Neutrophil (primary cell): ENCODE results near the gene SLC25A12.
"Not testable (repeated sequence)": the region's sequence is repeated elsewhere in the genome, so short reads cannot be mapped to it uniquely, and the experiment has no call there.

Experiments used
- H3K27ac ChIP-seq: fragments of 200-600 bp; sonication (generic); 2 replicates; pipeline ENCODE4 v1.5.1; 2016; ENCODE audit warnings: mild to moderate bottlenecking, moderate library complexity
- H3K27me3 ChIP-seq: fragments of 200-600 bp; sonication (generic); 2 replicates; pipeline ENCODE4 v1.6.0; 2016; ENCODE audit warnings: mild to moderate bottlenecking
- H3K36me3 ChIP-seq: fragments of 200-600 bp; sonication (generic); 2 replicates; pipeline ENCODE4 v1.5.1; 2017
- H3K4me1 ChIP-seq, 2 experiments: fragments of 200-600 bp in 1 of 2; sonication (generic) in 1 of 2; 1 replicate in 1 of 2; 2 replicates in 1 of 2; pipeline versions ENCODE4 v1.5.1 to v1.6.1; 2013 to 2016; ENCODE audit warnings: low read depth in 1 of 2, low read length in 1 of 2, mild to moderate bottlenecking in 1 of 2, moderate library complexity in 1 of 2; ENCODE audit not compliant: control insufficient read depth in 1 of 2, insufficient read depth in 1 of 2
- H3K4me3 ChIP-seq, 2 experiments: fragments of 200-600 bp in 1 of 2; sonication (generic) in 1 of 2; 1 replicate in 1 of 2; 2 replicates in 1 of 2; pipeline ENCODE4 v1.5.1; 2013 to 2016; ENCODE audit warnings: low read depth in 1 of 2, low read length in 1 of 2, mild to moderate bottlenecking in 1 of 2, moderate library complexity in 1 of 2
- H3K9me3 ChIP-seq: fragments of 200-600 bp; sonication (generic); 2 replicates; pipeline ENCODE4 v1.5.1; 2016
- TF ChIP-seq, protein P1 (sequence below): fragments of 200-600 bp; sonication (generic); IDR thresholded peaks from 2 replicates; pipeline ENCODE4 v1.5.1; 2016; ENCODE audit warnings: antibody characterized with exemption

Gene SLC25A12

DNA sequence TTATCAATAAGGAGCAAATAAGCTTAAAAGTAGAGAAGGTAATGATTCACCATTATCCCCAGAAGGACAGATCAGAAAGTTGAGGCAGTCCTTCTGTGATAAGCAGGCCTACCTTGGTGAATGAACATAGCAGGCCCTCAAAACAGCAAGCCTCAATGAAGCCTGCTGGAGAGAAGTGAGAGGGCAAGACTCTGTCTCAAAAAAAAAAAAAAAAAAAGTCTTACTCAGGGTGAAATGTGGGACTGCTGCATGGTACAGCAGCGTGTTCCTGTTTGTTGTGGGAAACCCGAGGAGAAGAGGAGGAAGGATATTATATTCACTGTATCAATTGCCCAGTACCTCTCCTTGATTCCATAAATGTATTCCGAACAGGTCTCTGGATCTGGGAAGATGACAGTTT is 19.5 kb upstream of the SLC25A12 start:
- TF ChIP-seq, protein P1, sequence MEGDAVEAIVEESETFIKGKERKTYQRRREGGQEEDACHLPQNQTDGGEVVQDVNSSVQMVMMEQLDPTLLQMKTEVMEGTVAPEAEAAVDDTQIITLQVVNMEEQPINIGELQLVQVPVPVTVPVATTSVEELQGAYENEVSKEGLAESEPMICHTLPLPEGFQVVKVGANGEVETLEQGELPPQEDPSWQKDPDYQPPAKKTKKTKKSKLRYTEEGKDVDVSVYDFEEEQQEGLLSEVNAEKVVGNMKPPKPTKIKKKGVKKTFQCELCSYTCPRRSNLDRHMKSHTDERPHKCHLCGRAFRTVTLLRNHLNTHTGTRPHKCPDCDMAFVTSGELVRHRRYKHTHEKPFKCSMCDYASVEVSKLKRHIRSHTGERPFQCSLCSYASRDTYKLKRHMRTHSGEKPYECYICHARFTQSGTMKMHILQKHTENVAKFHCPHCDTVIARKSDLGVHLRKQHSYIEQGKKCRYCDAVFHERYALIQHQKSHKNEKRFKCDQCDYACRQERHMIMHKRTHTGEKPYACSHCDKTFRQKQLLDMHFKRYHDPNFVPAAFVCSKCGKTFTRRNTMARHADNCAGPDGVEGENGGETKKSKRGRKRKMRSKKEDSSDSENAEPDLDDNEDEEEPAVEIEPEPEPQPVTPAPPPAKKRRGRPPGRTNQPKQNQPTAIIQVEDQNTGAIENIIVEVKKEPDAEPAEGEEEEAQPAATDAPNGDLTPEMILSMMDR = no peak
- no peak overlapping the region for H3K27ac ChIP-seq

DNA sequence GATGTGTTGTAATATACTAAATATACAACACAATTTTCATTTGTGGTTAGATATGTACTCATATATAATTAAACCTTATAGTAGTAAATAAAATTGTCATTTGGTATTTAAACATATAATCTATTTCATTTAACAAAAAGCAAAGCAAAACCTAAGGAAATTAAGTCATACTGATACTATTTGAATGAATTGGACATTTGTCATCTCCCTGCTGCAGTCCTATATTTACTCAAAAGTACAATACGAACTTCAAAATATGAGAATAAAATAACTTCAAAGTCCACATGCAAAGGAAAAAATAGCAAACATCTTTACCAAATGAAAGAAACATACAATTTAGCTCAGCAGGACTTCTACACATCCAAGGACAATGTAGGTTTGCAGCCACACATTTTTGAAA is 16.4 kb upstream of the SLC25A12 start:
- H3K4me3 ChIP-seq = no peak overlapping the region
- TF ChIP-seq, protein P1 = no peak
- peaks cover 6 to 7% of the 10 kb centered on the region in 2 experiments for H3K4me1 ChIP-seq
- no peak overlapping the region for H3K27ac ChIP-seq
- H3K27me3 ChIP-seq = no peaks in the 10 kb centered on the region
- H3K36me3 ChIP-seq = no peaks in the 10 kb centered on the region
- H3K9me3 ChIP-seq = no peaks in the 10 kb centered on the region

More for the DNA sequence above, 19.5 kb upstream of the SLC25A12 start:
- Histone ChIP-seq H3K4me3 (no peak overlapping the region), H3K4me1 (peaks cover under 1% of the 10 kb centered on the region in 2 experiments), H3K27me3 (no peaks in the 10 kb centered on the region), H3K9me3 (no peaks in the 10 kb centered on the region), H3K36me3 (no peaks in the 10 kb centered on the region)

DNA sequence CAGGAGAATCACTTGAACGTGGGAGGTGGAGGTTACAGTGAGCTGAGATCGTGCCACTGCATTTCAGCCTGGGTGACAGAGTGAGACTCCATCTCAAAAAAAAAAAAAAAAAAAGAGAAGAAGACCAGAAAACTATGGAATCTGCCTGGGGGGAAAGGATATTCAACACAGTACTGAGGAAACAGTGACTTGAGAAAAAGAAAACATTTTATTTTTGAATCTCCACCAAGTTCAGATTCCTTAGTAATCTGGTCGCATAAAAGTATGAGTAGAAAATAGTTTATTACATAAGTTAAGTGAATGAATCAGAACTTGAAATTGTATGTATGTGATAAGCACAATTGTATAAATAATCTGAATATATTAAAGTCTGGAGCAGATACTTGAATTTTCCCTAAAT is 15.2 kb upstream of the SLC25A12 start:
- no peaks in the 10 kb centered on the region for H3K27me3 ChIP-seq
- H3K27ac ChIP-seq = no peak overlapping the region
- H3K4me1 ChIP-seq = peaks cover 6 to 7% of the 10 kb centered on the region in 2 experiments
- H3K36me3 ChIP-seq = no peaks in the 10 kb centered on the region
- no peak overlapping the region for H3K4me3 ChIP-seq
- TF ChIP-seq, protein P1 = no peak
- H3K9me3 ChIP-seq = no peaks in the 10 kb centered on the region

DNA sequence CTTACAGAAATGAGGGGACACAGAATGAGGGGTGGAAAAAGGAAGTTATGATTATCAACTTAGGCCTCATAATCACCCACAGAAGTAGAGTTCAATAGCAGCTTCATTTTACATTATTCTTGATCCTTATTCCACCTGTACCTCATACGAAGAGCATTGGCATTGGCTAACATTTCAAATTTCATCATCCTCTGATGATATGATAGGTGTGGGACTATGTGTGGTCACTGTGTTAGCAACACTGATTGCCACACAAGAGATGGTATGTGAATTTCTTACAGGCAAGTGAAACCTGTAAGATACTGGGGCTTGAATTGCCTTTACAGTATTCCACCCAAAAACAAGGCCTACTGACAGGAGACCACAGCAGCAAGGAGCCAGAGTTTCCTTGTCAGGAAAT is 14.2 kb upstream of the SLC25A12 start:
- H3K4me3 ChIP-seq = no peak overlapping the region
- H3K27ac ChIP-seq = no peak overlapping the region
- H3K9me3 ChIP-seq = no peaks in the 10 kb centered on the region
- no peaks in the 10 kb centered on the region for H3K27me3 ChIP-seq
- peaks cover 6 to 7% of the 10 kb centered on the region in 2 experiments for H3K4me1 ChIP-seq
- no peaks in the 10 kb centered on the region for H3K36me3 ChIP-seq
- TF ChIP-seq, protein P1 = no peak

DNA sequence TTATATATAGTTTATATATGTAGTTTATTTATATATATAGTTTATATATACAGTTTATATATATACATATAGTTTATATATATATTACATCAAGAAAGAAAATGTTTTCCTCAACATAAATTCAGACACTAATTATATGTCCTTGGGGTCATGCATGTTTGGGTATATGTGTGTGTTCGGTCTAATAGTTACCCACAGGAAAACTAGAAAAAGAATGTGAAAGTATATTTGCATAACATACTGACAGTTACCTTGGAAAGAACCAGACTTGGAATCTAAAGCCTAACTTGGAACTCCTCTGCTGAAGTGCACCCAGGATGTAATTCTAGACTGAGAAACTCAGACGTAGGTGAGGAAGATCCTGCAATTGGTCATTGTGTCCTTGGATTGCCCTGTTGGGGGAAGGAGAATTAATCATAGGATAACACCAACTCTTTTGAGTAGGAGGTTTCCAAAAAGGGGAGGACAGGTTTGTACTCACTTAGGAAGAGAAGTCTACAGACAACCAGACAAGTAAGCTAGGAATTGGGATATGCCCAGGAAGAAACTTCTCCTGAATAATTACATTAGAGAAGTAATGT is 8.9 kb upstream of the SLC25A12 start:
- H3K4me1 ChIP-seq = peaks cover 0 to under 1% of the 10 kb centered on the region in 2 experiments
- no peak overlapping the region for H3K27ac ChIP-seq
- TF ChIP-seq, protein P1 = no peak
- no peaks in the 10 kb centered on the region for H3K36me3 ChIP-seq
- H3K9me3 ChIP-seq = no peaks in the 10 kb centered on the region
- no peaks in the 10 kb centered on the region for H3K27me3 ChIP-seq
- H3K4me3 ChIP-seq = no peak overlapping the region

DNA sequence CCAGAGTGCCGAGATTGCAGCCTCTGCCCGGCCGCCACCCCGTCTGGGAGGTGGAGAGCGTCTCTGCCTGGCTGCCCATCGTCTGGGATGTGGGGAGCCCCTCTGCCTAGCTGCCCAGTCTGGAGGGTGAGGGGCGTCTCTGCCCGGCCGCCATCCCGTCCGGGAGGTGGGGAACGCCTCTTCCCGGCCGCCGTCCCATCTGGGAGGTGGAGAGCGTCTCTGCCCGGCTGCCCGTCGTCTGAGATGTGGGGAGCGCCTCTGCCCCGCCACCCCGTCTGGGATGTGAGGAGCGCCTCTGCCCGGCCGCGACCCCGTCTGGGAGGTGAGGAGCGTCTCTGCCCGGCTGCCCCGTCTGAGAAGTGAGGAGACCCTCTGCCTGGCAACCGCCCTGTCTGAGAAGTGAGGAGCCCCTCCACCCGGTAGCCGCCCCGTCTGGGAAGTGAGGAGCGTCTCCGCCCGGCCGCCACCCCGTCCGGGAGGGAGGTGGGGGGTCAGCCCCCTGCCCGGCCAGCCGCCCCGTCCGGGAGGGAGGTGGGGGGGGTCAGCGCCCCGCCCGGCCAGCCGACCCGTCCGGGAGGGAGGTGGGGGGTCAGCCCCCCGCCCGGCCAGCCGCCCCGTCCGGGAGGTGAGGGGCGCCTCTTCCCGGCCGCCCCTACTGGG is 5.7 kb upstream of the SLC25A12 start:
- not testable (repeated sequence) for H3K27ac ChIP-seq, H3K4me3 ChIP-seq, H3K9me3 ChIP-seq, H3K27me3 ChIP-seq, H3K36me3 ChIP-seq, H3K4me1 ChIP-seq
